HUES6 (cell line): ENCODE data around the gene SAMD10.

Experiments
- H3K27ac ChIP-seq: 2 replicates; pipeline ENCODE4 v1.7.0; 2013; ENCODE audit warnings: low read depth, mild to moderate bottlenecking, low read length, inconsistent platforms
- H3K27me3 ChIP-seq: 2 replicates; pipeline ENCODE4 v1.6.1; 2013; ENCODE audit warnings: low read length; ENCODE audit not compliant: control insufficient read depth, insufficient read depth
- H3K36me3 ChIP-seq: 2 replicates; pipeline ENCODE4 v1.6.1; 2013; ENCODE audit warnings: low read length; ENCODE audit not compliant: control insufficient read depth, insufficient read depth
- H3K4me1 ChIP-seq: 2 replicates; pipeline ENCODE4 v1.6.1; 2013; ENCODE audit warnings: low read length; ENCODE audit not compliant: control insufficient read depth, insufficient read depth
- H3K4me3 ChIP-seq: 2 replicates; pipeline ENCODE4 v1.5.1; 2013; ENCODE audit warnings: low read depth, low read length
- H3K9ac ChIP-seq: one replicate; pipeline ENCODE4 v1.6.1; 2013; ENCODE audit warnings: mild to moderate bottlenecking, low read length
- H3K9me3 ChIP-seq: 2 replicates; pipeline ENCODE4 v1.6.1; 2013; ENCODE audit warnings: low read depth, low read length; ENCODE audit not compliant: control insufficient read depth, insufficient read depth

Gene SAMD10

GRCh38 chr20:63942250-63942951 is 37.0 kb downstream of the SAMD10 start:
- H3K27me3 ChIP-seq: no peaks in the 10 kb centered on the region
- peak overlapping the region; percentile 40 for H3K4me3 ChIP-seq
- H3K9ac ChIP-seq: peak overlapping the region; percentile 66
- H3K4me1 ChIP-seq: peaks cover 20% of the 10 kb centered on the region
- H3K27ac ChIP-seq: peak overlapping the region; percentile 64
- peaks cover 35% of the 10 kb centered on the region for H3K36me3 ChIP-seq
- no peaks in the 10 kb centered on the region for H3K9me3 ChIP-seq

- H3K36me3 ChIP-seq: peaks cover 35% of the 10 kb centered on the region
- peak overlapping the region; percentile 58 for H3K4me3 ChIP-seq
- peaks cover 20% of the 10 kb centered on the region for H3K4me1 ChIP-seq
- peak overlapping the region; percentile 36 for H3K9ac ChIP-seq
- peak overlapping the region; percentile 43; the same call in 1 of the 2 replicates for H3K27ac ChIP-seq
- H3K27me3 ChIP-seq: no peaks in the 10 kb centered on the region
- no peaks in the 10 kb centered on the region for H3K9me3 ChIP-seq
Measured at GRCh38 chr20:63941282-63942081, 38.0 kb downstream of the SAMD10 start.

GRCh38 chr20:63940472-63941266 is 38.8 kb downstream of the SAMD10 start:
- H3K9ac ChIP-seq: peak overlapping the region; percentile 36
- H3K36me3 ChIP-seq: peaks cover 36% of the 10 kb centered on the region
- H3K27me3 ChIP-seq: no peaks in the 10 kb centered on the region
- peak overlapping the region; percentile 58 for H3K4me3 ChIP-seq
- H3K9me3 ChIP-seq: no peaks in the 10 kb centered on the region
- peak overlapping the region; percentile 43; the same call in 1 of the 2 replicates for H3K27ac ChIP-seq
- H3K4me1 ChIP-seq: peaks cover 20% of the 10 kb centered on the region

- no peaks in the 10 kb centered on the region for H3K27me3 ChIP-seq
- H3K4me3 ChIP-seq: peak overlapping the region; percentile 58
- H3K9me3 ChIP-seq: no peaks in the 10 kb centered on the region
- H3K36me3 ChIP-seq: peaks cover 35% of the 10 kb centered on the region
- peaks cover 20% of the 10 kb centered on the region for H3K4me1 ChIP-seq
- H3K27ac ChIP-seq: no peak overlapping the region
- no peak overlapping the region for H3K9ac ChIP-seq
Measured at GRCh38 chr20:63940071-63940471, 39.4 kb downstream of the SAMD10 start.

GRCh38 chr20:63939061-63939935 is 40.1 kb downstream of the SAMD10 start:
- Histone ChIP-seq H3K27me3 (no peaks in the 10 kb centered on the region), H3K4me3 (peak overlapping the region; percentile 64), H3K4me1 (peaks cover 20% of the 10 kb centered on the region), H3K9me3 (no peaks in the 10 kb centered on the region), H3K36me3 (peaks cover 28% of the 10 kb centered on the region), H3K9ac (peak overlapping the region; percentile 62), H3K27ac (no peak overlapping the region)

GRCh38 chr20:63937596-63937995 is 41.8 kb downstream of the SAMD10 start:
- Histone ChIP-seq H3K27ac (no peak overlapping the region), H3K9ac (no peak overlapping the region), H3K4me3 (no peak overlapping the region), H3K36me3 (peaks cover 20% of the 10 kb centered on the region), H3K27me3 (no peaks in the 10 kb centered on the region), H3K4me1 (peaks cover 11% of the 10 kb centered on the region), H3K9me3 (no peaks in the 10 kb centered on the region)

GRCh38 chr20:63935447-63935846 is 44.0 kb downstream of the SAMD10 start:
- Histone ChIP-seq H3K27ac (no peak overlapping the region), H3K4me1 (0 out of 2 replicates have a peak, but pooled peaks cover 4% of the 10 kb centered on the region), H3K4me3 (no peak overlapping the region), H3K9me3 (no peaks in the 10 kb centered on the region), H3K36me3 (peaks cover 42% of the 10 kb centered on the region), H3K27me3 (no peaks in the 10 kb centered on the region), H3K9ac (no peak overlapping the region)

- Histone ChIP-seq H3K9ac (no peak overlapping the region), H3K4me3 (no peak overlapping the region), H3K27me3 (no peaks in the 10 kb centered on the region), H3K36me3 (peaks cover 46% of the 10 kb centered on the region), H3K27ac (no peak overlapping the region), H3K4me1 (0 out of 2 replicates have a peak, but pooled peaks cover 3% of the 10 kb centered on the region), H3K9me3 (no peaks in the 10 kb centered on the region)
Measured at GRCh38 chr20:63934271-63935068, 45.0 kb downstream of the SAMD10 start.

GRCh38 chr20:63933646-63934045 is 45.8 kb downstream of the SAMD10 start:
- Histone ChIP-seq H3K9me3 (no peaks in the 10 kb centered on the region), H3K27ac (no peak overlapping the region), H3K4me1 (no peaks in the 10 kb centered on the region), H3K36me3 (peaks cover 54% of the 10 kb centered on the region), H3K9ac (no peak overlapping the region), H3K4me3 (no peak overlapping the region), H3K27me3 (no peaks in the 10 kb centered on the region)
